IMR-90 (cell line): ENCODE measurements around the gene SURF1. TPM values are rescaled to one million over a fixed set of nuclear protein-coding genes. Genes with fewer than 3 reads are reported as not detected.

ENCODE experiments used
- ATAC-seq: fragments of 200-7000 bp; cut with Tn5 transposase; 2 replicates; pipeline ENCODE4 v1.9.1; 2020; ENCODE audit warnings: low read depth, mild to moderate bottlenecking, moderate library complexity
- BruUV-seq: library from RNA; stranded (reverse); fragments of 400-500 nt; replicated peaks from 2 replicates; lab custom pipeline; 2021; lab: Mats Ljungman, UMichigan
- CTCF ChIA-PET: fragments of 300-600 bp; formaldehyde crosslinking; extraction: SDS; loops from one replicate; lab custom pipeline; 2021; ENCODE audit warnings: antibody characterized with exemption; lab: Yijun Ruan, JAX
- POLR2A ChIA-PET: fragments of 300-600 bp; sonication (Branson Sonifier 250); formaldehyde crosslinking; loops from one replicate; lab custom pipeline; 2022; ENCODE audit warnings: antibody characterized with exemption; ENCODE audit not compliant: unreplicated experiment; lab: Charles Lee
- DNase-seq: peaks from one replicate; pipeline ENCODE4 v3.0.0; 2013
- H2AFZ ChIP-seq: replicated peaks from 2 replicates; pipeline ENCODE3; 2013; ENCODE audit warnings: low read length, mild to moderate bottlenecking; ENCODE audit not compliant: poor library complexity
- H2AK5ac ChIP-seq: 2 replicates; pipeline ENCODE4 v1.6.1; 2013; ENCODE audit warnings: low read depth, low read length, inconsistent platforms
- H2AK9ac ChIP-seq: replicated peaks from 2 replicates; pipeline ENCODE3; 2013; ENCODE audit warnings: mild to moderate bottlenecking, low read depth, low read length, moderate library complexity; ENCODE audit not compliant: poor library complexity
- H2BK120ac ChIP-seq: 2 replicates; pipeline ENCODE4 v1.6.1; 2013; ENCODE audit warnings: low read depth, low read length, inconsistent platforms
- H2BK15ac ChIP-seq: 3 replicates; pipeline ENCODE4 v1.6.1; 2013; ENCODE audit warnings: low read depth, low read length, inconsistent platforms
- H2BK20ac ChIP-seq: 2 replicates; pipeline ENCODE4 v1.6.1; 2013; ENCODE audit warnings: low read depth, mild to moderate bottlenecking, inconsistent platforms, low read length, moderate library complexity
- H2BK5ac ChIP-seq: 2 replicates; pipeline ENCODE4 v1.6.1; 2013; ENCODE audit warnings: mild to moderate bottlenecking, low read depth, low read length, inconsistent platforms; ENCODE audit not compliant: poor library complexity, severe bottlenecking
- H3K14ac ChIP-seq: replicated peaks from 2 replicates; pipeline ENCODE4 v1.6.1; 2013; ENCODE audit warnings: low read depth, low read length, inconsistent platforms
- H3K18ac ChIP-seq: 2 replicates; pipeline ENCODE4 v1.6.1; 2013; ENCODE audit warnings: low read depth, low read length, control low read depth
- H3K23ac ChIP-seq: 2 replicates; pipeline ENCODE4 v1.6.1; 2013; ENCODE audit warnings: low read depth, low read length, inconsistent platforms
- H3K27ac ChIP-seq: 2 replicates; pipeline ENCODE4 v1.5.1; 2013; ENCODE audit warnings: mild to moderate bottlenecking, control low read depth, low read length; ENCODE audit not compliant: insufficient read depth
- H3K27me3 ChIP-seq: 2 replicates; pipeline ENCODE4 v1.6.1; 2013; ENCODE audit warnings: low read length; ENCODE audit not compliant: control insufficient read depth, insufficient read depth
- H3K36me3 ChIP-seq: 2 replicates; pipeline ENCODE4 v1.6.1; 2013; ENCODE audit warnings: low read length, mixed read lengths; ENCODE audit not compliant: control insufficient read depth, insufficient read depth
- H3K4ac ChIP-seq: 2 replicates; pipeline ENCODE4 v1.6.1; 2013; ENCODE audit warnings: low read depth, low read length, inconsistent platforms
- H3K4me1 ChIP-seq: 2 replicates; pipeline ENCODE4 v1.6.1; 2013; ENCODE audit warnings: low read length, mixed read lengths; ENCODE audit not compliant: control insufficient read depth, insufficient read depth
- H3K4me2 ChIP-seq: 2 replicates; pipeline ENCODE4 v1.6.1; 2013; ENCODE audit warnings: low read depth, mild to moderate bottlenecking, control low read depth, low read length, moderate library complexity
- H3K4me3 ChIP-seq: 2 replicates; pipeline ENCODE4 v1.5.1; 2013; ENCODE audit warnings: low read depth, mild to moderate bottlenecking, control low read depth, low read length, moderate library complexity; ENCODE audit not compliant: insufficient read depth
- H3K56ac ChIP-seq: 2 replicates; pipeline ENCODE4 v1.6.1; 2013; ENCODE audit warnings: low read length, inconsistent platforms; ENCODE audit not compliant: insufficient read depth; ENCODE audit errors: extremely low read depth
- H3K79me1 ChIP-seq, 2 experiments: 2 replicates each; pipeline ENCODE4 v1.6.1; 2013; ENCODE audit warnings: low read length in 2 of 2, inconsistent platforms in 1 of 2, low read depth in 1 of 2
- H3K9ac ChIP-seq: 2 replicates; pipeline ENCODE4 v1.6.1; 2013; ENCODE audit warnings: low read depth, low read length, control low read depth
- H3K9me1 ChIP-seq: 2 replicates; pipeline ENCODE4 v1.6.1; 2013; ENCODE audit warnings: low read length, inconsistent platforms; ENCODE audit not compliant: insufficient read depth
- H3K9me3 ChIP-seq: 2 replicates; pipeline ENCODE4 v1.6.1; 2013; ENCODE audit warnings: low read length; ENCODE audit not compliant: control insufficient read depth, insufficient read depth
- H4K20me1 ChIP-seq: 2 replicates; pipeline ENCODE4 v1.6.1; 2013; ENCODE audit warnings: low read length, inconsistent platforms; ENCODE audit not compliant: insufficient read depth
- H4K5ac ChIP-seq: 2 replicates; pipeline ENCODE4 v1.6.1; 2013; ENCODE audit warnings: mild to moderate bottlenecking, low read depth, low read length, control low read depth
- H4K8ac ChIP-seq, 2 experiments: 2 replicates each; pipeline ENCODE4 v1.6.1; 2013; ENCODE audit warnings: low read depth in 2 of 2, low read length in 2 of 2, control low read depth in 1 of 2, inconsistent platforms in 1 of 2
- H4K91ac ChIP-seq: 2 replicates; pipeline ENCODE4 v1.6.1; 2013; ENCODE audit warnings: low read depth, low read length, inconsistent platforms; ENCODE audit not compliant: insufficient read depth
- BHLHE40 ChIP-seq: fragments of 150-350 bp; IDR thresholded peaks from 2 replicates; pipeline ENCODE4 v1.6.1; 2016; ENCODE audit warnings: mild to moderate bottlenecking, low read depth, low read length
- CEBPB ChIP-seq: IDR thresholded peaks from 2 replicates; pipeline ENCODE4 v1.6.1; 2012; ENCODE audit warnings: low read depth, low read length, improper control_type of control experiment
- MAZ ChIP-seq: IDR thresholded peaks from 2 replicates; pipeline ENCODE4 v1.6.1; 2012; ENCODE audit warnings: low read depth, mild to moderate bottlenecking, low read length, improper control_type of control experiment, moderate library complexity, borderline replicate concordance
- WGBS, 2 experiments: methylation state at CpG; one replicate each; pipeline versions ENCODE4 v1.1.5 to v1.1.7; 2013; ENCODE audit warnings: missing lambda C conversion rate in 2 of 2; ENCODE audit not compliant: insufficient read length in 1 of 2; ENCODE audit errors: extremely low coverage in 2 of 2; 5-methylcytosine and 5-hydroxymethylcytosine counted together
- dilution Hi-C: fragments of 300-500 bp; cut with HindIII; formaldehyde crosslinking; loops from one replicate; pipeline ENCODE4 v1.14.3; 2018; ENCODE audit warnings: low sequenced_read_pairs; ENCODE audit not compliant: unreplicated experiment
- in situ Hi-C: fragments of 300-500 bp; cut with MboI; formaldehyde crosslinking; loops from 3 replicates; pipeline ENCODE4 v1.14.3; 2019; ENCODE audit warnings: low sequenced_read_pairs, inconsistent platforms, mixed read lengths
- intact Hi-C: fragments of 100-400 bp; cut with micrococcal nuclease; formaldehyde crosslinking; loops from 2 replicates; pipeline ENCODE4 v1.10.0; 2022
- polyA plus RNA-seq, 3 experiments: library from polyadenylated mRNA; depleted of rRNA; stranded (reverse); fragments of >200 nt; gene quantifications; 2 replicates each; pipeline ENCODE4 v1.2.3, GENCODE V29; 2012; ENCODE audit warnings: low replicate concordance in 1 of 3
- total RNA-seq: library from RNA; depleted of rRNA; stranded (reverse); fragments of >200 nt; gene quantifications from 2 replicates; pipeline ENCODE4 v1.2.3, GENCODE V29; 2012

The SURF1 gene
- total and polyA plus RNA-seq, 2 of the 4 experiments (the other 2 are of a cell fraction): 15.1 to 24.5 TPM

DNA sequence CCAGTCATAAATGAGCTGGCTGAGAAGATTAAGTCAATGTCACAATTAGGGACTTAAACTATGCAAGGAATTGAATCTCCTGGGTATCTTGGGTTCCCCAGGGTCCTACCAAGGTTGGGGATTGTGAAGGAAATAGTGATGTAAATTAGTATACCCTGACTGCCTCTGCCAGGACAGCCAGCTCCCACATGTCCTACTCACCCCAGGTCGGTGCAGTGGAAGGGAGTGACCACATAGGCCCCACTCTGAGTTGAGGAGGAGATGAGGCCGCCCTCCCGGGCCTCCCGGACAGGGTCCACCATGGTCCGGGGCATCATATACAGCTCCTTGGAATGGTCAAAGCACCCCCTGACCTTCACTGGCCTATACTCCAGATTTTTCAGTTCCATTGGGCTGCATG lies 2.7 kb downstream of the SURF1 start:
- no peak overlapping the region for H4K8ac ChIP-seq
- no peak overlapping the region for H2BK15ac ChIP-seq
- no peak overlapping the region for H3K4ac ChIP-seq
- no CpG with 5 or more reads among the region's 5 CpGs for WGBS, 2 experiments
- intact Hi-C loops: no loop called here
- no peak overlapping the region for H3K9ac ChIP-seq
- H2BK120ac ChIP-seq: no peak overlapping the region
- H3K9me3 ChIP-seq: no peaks in the 10 kb centered on the region
- POLR2A ChIA-PET: no interaction called here
- no peak overlapping the region for H3K4me2 ChIP-seq
- dilution Hi-C loops: no loop called here
- DNase-seq: no peak
- H2BK5ac ChIP-seq: no peak overlapping the region
- no peak overlapping the region for H2AK9ac ChIP-seq
- H2AK5ac ChIP-seq: no peak overlapping the region
- CTCF ChIA-PET: no interaction called here
- no peak overlapping the region for H3K23ac ChIP-seq
- H3K4me3 ChIP-seq: no peak overlapping the region
- H3K18ac ChIP-seq: no peak overlapping the region
- TF ChIP-seq BHLHE40 (no peak), CEBPB (no peak), MAZ (no peak)
- ATAC-seq: no peak
- H3K27me3 ChIP-seq: no peaks in the 10 kb centered on the region
- in situ Hi-C loops: no loop called here
- no peak overlapping the region for H4K91ac ChIP-seq
- no TSS peak for BruUV-seq
- no peak overlapping the region for H2AFZ ChIP-seq
- no peak overlapping the region for H3K56ac ChIP-seq
- no peak overlapping the region for H2BK20ac ChIP-seq
- no peak overlapping the region for H3K27ac ChIP-seq
- peaks cover 51% of the 10 kb centered on the region for H4K20me1 ChIP-seq
- no peak overlapping the region for H3K14ac ChIP-seq
- peaks cover 3% of the 10 kb centered on the region; the same call in 1 of the 2 replicates for H3K9me1 ChIP-seq
- H3K79me1 ChIP-seq: peaks cover 33 to 79% of the 10 kb centered on the region in 2 experiments
- peaks cover 18% of the 10 kb centered on the region for H3K4me1 ChIP-seq
- peaks cover 47% of the 10 kb centered on the region for H3K36me3 ChIP-seq
- H4K5ac ChIP-seq: no peak overlapping the region
